GM23338 (cell line): ENCODE results near the gene PPP5C.
"Not testable (repeated sequence)": the region's sequence is repeated elsewhere in the genome, so short reads cannot be mapped to it uniquely, and the experiment has no call there.

Source experiments
- CREB1 ChIP-seq: fragments of 250-450 bp; sonication (Bioruptor Pico); IDR thresholded peaks from 2 replicates; pipeline ENCODE4 v1.5.0; 2020; ENCODE audit warnings: low read depth, mild to moderate bottlenecking, moderate library complexity
- CTCF ChIP-seq, 2 experiments: fragments of 200-600 bp in 1 of 2; sonication (generic) in 1 of 2; conservative IDR thresholded peaks; 2 replicates each; pipeline versions ENCODE4 v1.5.1 to v1.6.1; 2016 to 2017; ENCODE audit warnings: antibody characterized with exemption in 2 of 2, low read depth in 2 of 2, mild to moderate bottlenecking in 2 of 2, moderate library complexity in 1 of 2
- ETS1 ChIP-seq: IDR thresholded peaks from 2 replicates; pipeline ENCODE4 v1.6.1; 2016; ENCODE audit warnings: antibody characterized with exemption
- EZH2 ChIP-seq: fragments of 200-600 bp; sonication (generic); IDR thresholded peaks from one replicate; pipeline ENCODE4 v1.8.0; 2017; ENCODE audit warnings: antibody characterized with exemption, mild to moderate bottlenecking, low read depth; ENCODE audit not compliant: unreplicated experiment
- EZH2phosphoT487 ChIP-seq: fragments of 200-600 bp; sonication (generic); IDR thresholded peaks from one replicate; pipeline ENCODE4 v1.8.1; 2018; ENCODE audit warnings: antibody characterized with exemption; ENCODE audit not compliant: unreplicated experiment
- JUNB ChIP-seq: IDR thresholded peaks from one replicate; pipeline ENCODE4 v1.6.1; 2016; ENCODE audit warnings: antibody characterized with exemption; ENCODE audit not compliant: unreplicated experiment
- NANOG ChIP-seq: IDR thresholded peaks from 2 replicates; pipeline ENCODE4 v1.6.1; 2016; ENCODE audit warnings: antibody characterized with exemption, borderline replicate concordance
- POLR2AphosphoS5 ChIP-seq: IDR thresholded peaks from 2 replicates; pipeline ENCODE4 v1.6.1; 2016; ENCODE audit warnings: antibody characterized with exemption, low read depth
- REST ChIP-seq: IDR thresholded peaks from one replicate; pipeline ENCODE4 v1.6.1; 2018; ENCODE audit warnings: antibody characterized with exemption; ENCODE audit not compliant: unreplicated experiment
- STAT1 ChIP-seq: IDR thresholded peaks from one replicate; pipeline ENCODE4 v1.6.1; 2016; ENCODE audit warnings: antibody characterized with exemption; ENCODE audit not compliant: unreplicated experiment
- ZNF114 ChIP-seq: fragments of 250-450 bp; sonication (Bioruptor Pico); IDR thresholded peaks from 2 replicates; pipeline ENCODE4 v1.5.0; 2020; ENCODE audit warnings: mild to moderate bottlenecking, moderate library complexity
- ZNF331 ChIP-seq: fragments of 250-450 bp; sonication (Bioruptor Pico); IDR thresholded peaks from 2 replicates; pipeline ENCODE4 v1.5.0; 2020; ENCODE audit warnings: low read depth, mild to moderate bottlenecking, moderate library complexity

GRCh38 chr19:46313540-46314469, 33.1 kb upstream of the PPP5C start:
- TF ChIP-seq CTCF (conservative IDR thresholded peaks at IDR 0.05; ENCODE audit: low read depth in 2 of 2); POLR2AphosphoS5; EZH2; EZH2phosphoT487; REST; JUNB; CREB1 (CRISPR knock-in tag); STAT1; ZNF331 (CRISPR knock-in tag); ETS1; NANOG; ZNF114 (CRISPR knock-in tag): not testable (repeated sequence)
